Activated B cell treated with CpG ODN at 0.5 μM for 24 hours (primary cell): ENCODE results near the gene NCK2. TPM values are rescaled to one million over a fixed set of nuclear protein-coding genes. Genes with fewer than 3 reads are reported as not detected.

ENCODE experiments used
- ATAC-seq: fragments of 200-7000 bp; cut with Tn5 transposase; one replicate; pipeline ENCODE4 v1.10.0; 2021; ENCODE audit warnings: low read depth, mild to moderate bottlenecking, moderate library complexity
- CTCF ChIA-PET: fragments of 350-600 bp; sonication (Branson Sonifier 250); formaldehyde crosslinking; loops from one replicate; lab custom pipeline; 2021; ENCODE audit warnings: antibody characterized with exemption; lab: Charles Lee
- POLR2A ChIA-PET: fragments of 350-600 bp; sonication (Branson Sonifier 250); formaldehyde crosslinking; loops from one replicate; lab custom pipeline; 2021; ENCODE audit warnings: antibody characterized with exemption; lab: Charles Lee
- DNase-seq: peaks from one replicate; pipeline ENCODE4 v3.0.0; 2022
- H3K27ac Mint-ChIP-seq: one replicate; pipeline ENCODE4 v1.8.0; 2020; ENCODE audit warnings: mixed read lengths
- H3K27me3 Mint-ChIP-seq: one replicate; pipeline ENCODE4 v1.8.0; 2021; ENCODE audit warnings: mixed read lengths
- H3K36me3 Mint-ChIP-seq: one replicate; pipeline ENCODE4 v1.8.0; 2021; ENCODE audit warnings: low read depth, mixed read lengths
- H3K4me1 Mint-ChIP-seq: one replicate; pipeline ENCODE4 v1.8.0; 2021; ENCODE audit warnings: mixed read lengths
- H3K4me3 Mint-ChIP-seq: one replicate; pipeline ENCODE4 v1.8.0; 2020; ENCODE audit warnings: mild to moderate bottlenecking, mixed read lengths
- H3K9me3 Mint-ChIP-seq: one replicate; pipeline ENCODE4 v1.8.0; 2020; ENCODE audit warnings: mixed read lengths
- intact Hi-C: fragments of 100-400 bp; cut with micrococcal nuclease; formaldehyde crosslinking; loops from one replicate; pipeline ENCODE4 v1.15.1; 2024
- total RNA-seq: library from RNA; stranded (reverse); gene quantifications from 2 replicates; pipeline ENCODE4 v1.2.3, GENCODE V29; 2022
- TF ChIP-seq, protein P1 (sequence below): fragments of 200-600 bp; IDR thresholded peaks from one replicate; pipeline ENCODE4 v1.8.0; 2022; ENCODE audit warnings: antibody characterized with exemption, mild to moderate bottlenecking

Gene NCK2
- total RNA-seq, 1 donor from 2014 or later, result 53.4 TPM

DNA sequence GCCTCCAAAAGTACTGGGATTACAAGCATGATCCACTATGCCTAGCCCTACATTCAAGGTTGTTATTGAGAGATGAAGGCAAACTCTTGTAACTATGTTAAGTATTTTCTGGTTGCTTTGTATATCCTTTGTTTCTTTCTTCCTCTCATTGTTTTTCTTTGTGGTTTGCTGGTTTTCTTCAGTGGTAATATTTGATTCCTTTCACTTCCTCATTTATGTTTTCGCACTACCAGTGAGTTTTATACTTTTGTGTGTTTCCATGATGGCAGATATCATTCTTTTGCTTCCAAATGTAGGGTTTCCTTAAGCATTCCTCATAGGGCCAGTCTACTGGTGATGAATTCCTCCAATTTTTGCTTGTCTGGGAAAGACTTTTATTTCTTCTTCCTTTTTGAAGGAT lies 90.2 kb downstream of the NCK2 start:
- ATAC-seq, result peak; percentile 72
- CTCF ChIA-PET, result no interaction called here
- peak overlapping the region; percentile 56 for H3K4me3 Mint-ChIP-seq
- H3K27me3 Mint-ChIP-seq, result no peaks in the 10 kb centered on the region
- H3K9me3 Mint-ChIP-seq, result peaks cover 21% of the 10 kb centered on the region
- H3K36me3 Mint-ChIP-seq, result peaks cover 59% of the 10 kb centered on the region
- DNase-seq, result no peak
- TF ChIP-seq, protein P1, sequence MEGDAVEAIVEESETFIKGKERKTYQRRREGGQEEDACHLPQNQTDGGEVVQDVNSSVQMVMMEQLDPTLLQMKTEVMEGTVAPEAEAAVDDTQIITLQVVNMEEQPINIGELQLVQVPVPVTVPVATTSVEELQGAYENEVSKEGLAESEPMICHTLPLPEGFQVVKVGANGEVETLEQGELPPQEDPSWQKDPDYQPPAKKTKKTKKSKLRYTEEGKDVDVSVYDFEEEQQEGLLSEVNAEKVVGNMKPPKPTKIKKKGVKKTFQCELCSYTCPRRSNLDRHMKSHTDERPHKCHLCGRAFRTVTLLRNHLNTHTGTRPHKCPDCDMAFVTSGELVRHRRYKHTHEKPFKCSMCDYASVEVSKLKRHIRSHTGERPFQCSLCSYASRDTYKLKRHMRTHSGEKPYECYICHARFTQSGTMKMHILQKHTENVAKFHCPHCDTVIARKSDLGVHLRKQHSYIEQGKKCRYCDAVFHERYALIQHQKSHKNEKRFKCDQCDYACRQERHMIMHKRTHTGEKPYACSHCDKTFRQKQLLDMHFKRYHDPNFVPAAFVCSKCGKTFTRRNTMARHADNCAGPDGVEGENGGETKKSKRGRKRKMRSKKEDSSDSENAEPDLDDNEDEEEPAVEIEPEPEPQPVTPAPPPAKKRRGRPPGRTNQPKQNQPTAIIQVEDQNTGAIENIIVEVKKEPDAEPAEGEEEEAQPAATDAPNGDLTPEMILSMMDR, result no peak
- H3K4me1 Mint-ChIP-seq, result peaks cover 75% of the 10 kb centered on the region
- peak overlapping the region; percentile 82 for H3K27ac Mint-ChIP-seq
- POLR2A ChIA-PET, result interaction anchor here (0.9 kb wide), 1 partner anchor 26 kb away, joined by 3 read pairs; no protein-coding TSS in a partner anchor
- intact Hi-C loops, result loop anchor here (1.0 to 2.0 kb wide), 5 partner anchors 33 to 88 kb away; no protein-coding TSS in a partner anchor

DNA sequence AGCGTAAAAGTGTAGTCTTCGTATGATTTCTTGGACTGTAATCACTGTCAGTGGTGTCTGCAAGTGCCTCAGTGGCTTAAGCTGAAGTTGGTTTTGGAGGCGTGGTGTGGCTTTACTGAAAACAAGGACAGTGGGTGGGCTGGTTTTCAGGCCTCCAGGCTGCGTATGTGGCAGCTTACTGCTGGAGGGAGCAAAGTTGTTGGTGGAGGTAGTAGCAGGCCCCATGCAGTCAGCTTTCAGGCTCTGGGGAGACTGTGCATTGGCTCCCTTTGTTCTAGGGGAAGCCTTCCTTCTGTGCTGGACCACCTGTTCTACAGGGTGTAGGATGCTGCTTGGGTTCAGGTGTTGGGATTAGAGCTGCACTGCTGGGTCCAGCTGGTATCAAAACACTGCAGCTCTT lies 91.6 kb downstream of the NCK2 start:
- H3K27ac Mint-ChIP-seq, result peak overlapping the region; percentile 4
- TF ChIP-seq, protein P1, result no peak
- ATAC-seq, result no peak
- H3K27me3 Mint-ChIP-seq, result no peaks in the 10 kb centered on the region
- CTCF ChIA-PET, result no interaction called here
- intact Hi-C loops, result no loop called here
- H3K36me3 Mint-ChIP-seq, result peaks cover 52% of the 10 kb centered on the region
- no peak for DNase-seq
- peaks cover 21% of the 10 kb centered on the region for H3K9me3 Mint-ChIP-seq
- H3K4me3 Mint-ChIP-seq, result no peak overlapping the region
- peaks cover 77% of the 10 kb centered on the region for H3K4me1 Mint-ChIP-seq
- POLR2A ChIA-PET, result no interaction called here

DNA sequence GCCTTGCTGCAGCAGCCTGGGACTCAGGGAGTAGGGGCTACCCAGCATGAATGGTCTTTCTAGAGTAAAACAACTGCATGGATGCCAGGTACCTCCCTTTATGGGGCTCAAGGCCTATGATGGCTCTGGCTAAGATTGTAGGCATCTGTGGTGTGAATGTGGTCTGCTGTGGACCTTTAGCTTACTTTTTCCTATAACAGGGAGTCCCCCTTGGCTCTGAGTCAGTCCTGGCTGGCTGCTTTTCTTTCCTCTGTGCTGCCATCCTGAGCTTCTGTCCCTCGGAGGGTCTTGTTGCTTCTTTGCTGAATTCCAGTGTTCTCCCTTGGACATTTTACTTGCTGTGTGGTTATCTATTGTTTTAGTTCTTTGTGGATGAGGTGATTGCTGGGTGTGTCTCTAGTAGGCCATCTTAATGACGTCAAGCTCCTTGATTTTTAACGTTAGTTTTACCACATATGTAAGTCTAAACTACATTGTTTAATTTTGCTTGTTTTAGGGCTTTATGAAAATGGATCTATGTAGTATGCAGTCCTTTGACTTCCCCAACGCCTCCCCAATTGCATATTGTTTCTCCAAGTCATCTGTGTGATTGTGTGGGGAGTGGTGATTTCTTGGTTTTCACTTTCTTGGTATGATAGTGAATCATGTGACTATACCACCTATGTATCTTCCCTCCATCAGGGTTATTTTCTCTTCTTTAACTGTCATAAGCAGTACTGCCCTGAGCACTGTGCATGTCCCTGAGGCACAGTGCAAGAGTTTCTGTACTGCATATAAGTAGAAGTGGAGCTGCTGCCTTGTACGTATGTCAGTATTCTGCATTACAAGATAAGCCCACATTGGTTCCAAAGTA lies 92.4 kb downstream of the NCK2 start:
- peaks cover 51% of the 10 kb centered on the region for H3K36me3 Mint-ChIP-seq
- H3K27ac Mint-ChIP-seq, result peak overlapping the region; percentile 42
- intact Hi-C loops, result no loop called here
- H3K4me3 Mint-ChIP-seq, result peak overlapping the region; percentile 11
- DNase-seq (no peak), ATAC-seq (no peak)
- TF ChIP-seq, protein P1, result no peak
- H3K9me3 Mint-ChIP-seq, result peaks cover 18% of the 10 kb centered on the region
- peaks cover 77% of the 10 kb centered on the region for H3K4me1 Mint-ChIP-seq
- CTCF ChIA-PET, result no interaction called here
- POLR2A ChIA-PET, result no interaction called here
- no peaks in the 10 kb centered on the region for H3K27me3 Mint-ChIP-seq

DNA sequence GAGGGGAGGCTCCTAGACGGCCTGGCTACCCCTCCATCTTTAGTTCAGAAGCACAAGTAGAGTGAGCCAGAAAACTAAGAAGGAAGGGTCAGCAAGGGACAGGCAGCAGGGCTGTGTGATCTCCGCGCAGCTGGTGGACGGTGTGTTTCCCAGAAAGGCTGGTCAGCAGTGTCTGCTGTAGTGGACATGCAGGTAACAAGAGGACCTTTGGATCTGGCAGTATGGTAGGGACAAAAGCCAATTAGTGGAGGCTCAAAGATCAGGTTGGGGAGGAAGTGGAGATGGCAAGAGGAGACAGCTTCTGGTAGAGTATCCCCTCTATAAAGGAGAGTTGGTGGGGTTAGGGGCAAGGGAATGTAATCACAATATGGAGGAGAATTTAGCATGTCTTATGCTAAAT lies 95.1 kb downstream of the NCK2 start:
- ATAC-seq (no peak), DNase-seq (no peak)
- Mint-ChIP-seq H3K4me1 (peaks cover 80% of the 10 kb centered on the region), H3K36me3 (peaks cover 31% of the 10 kb centered on the region), H3K4me3 (no peak overlapping the region), H3K27ac (peak overlapping the region; percentile 42), H3K9me3 (peaks cover 8% of the 10 kb centered on the region), H3K27me3 (no peaks in the 10 kb centered on the region)
- POLR2A ChIA-PET, result interaction anchor here (1.0 kb wide), 1 partner anchor 11 kb away, joined by 3 read pairs; no protein-coding TSS in a partner anchor
- TF ChIP-seq, protein P1, result no peak
- intact Hi-C loops, result no loop called here
- CTCF ChIA-PET, result no interaction called here

DNA sequence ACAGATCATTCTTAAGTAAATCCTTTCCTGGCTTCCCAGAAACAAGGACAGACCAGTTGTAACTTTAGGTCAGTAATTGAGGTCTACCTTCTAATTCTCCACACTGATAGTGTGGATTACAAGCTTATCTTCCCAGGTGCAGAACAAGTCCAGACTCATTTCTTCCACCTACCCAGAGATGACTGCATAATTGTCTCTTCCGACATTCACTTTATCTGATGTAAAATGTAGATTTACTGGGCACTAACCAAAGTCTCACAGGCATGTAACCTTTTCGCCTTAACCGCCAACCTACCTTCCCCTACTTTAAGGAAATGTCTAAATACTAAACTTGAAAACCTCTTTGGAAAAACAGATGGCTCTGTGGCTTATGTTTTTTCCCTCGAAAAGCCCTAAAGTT lies 96.2 kb downstream of the NCK2 start:
- ChIA-PET CTCF (no interaction called here), POLR2A (no interaction called here)
- intact Hi-C loops, result no loop called here
- Mint-ChIP-seq H3K36me3 (peaks cover 29% of the 10 kb centered on the region), H3K4me3 (no peak overlapping the region), H3K4me1 (peaks cover 79% of the 10 kb centered on the region), H3K27me3 (no peaks in the 10 kb centered on the region), H3K9me3 (peaks cover 4% of the 10 kb centered on the region), H3K27ac (no peak overlapping the region)
- TF ChIP-seq, protein P1, result no peak
- DNase-seq (no peak), ATAC-seq (no peak)
